HCT116 (cell line): ENCODE data around the gene PATL1. TPM values are rescaled to one million over a fixed set of nuclear protein-coding genes. Genes with fewer than 3 reads are reported as not detected.

ENCODE experiments used
- ATAC-seq: fragments of 200-7000 bp; cut with Tn5 transposase; 2 replicates; pipeline ENCODE4 v1.9.1; 2020; ENCODE audit warnings: mild to moderate bottlenecking, moderate library complexity
- BruUV-seq: library from RNA; stranded (reverse); fragments of 400-500 nt; replicated peaks from 2 replicates; lab custom pipeline; 2021; lab: Mats Ljungman, UMichigan
- CTCF ChIA-PET: fragments of 300-600 bp; sonication (Branson Sonifier 250); formaldehyde crosslinking; loops from one replicate; lab custom pipeline; 2021; ENCODE audit warnings: antibody characterized with exemption; lab: Charles Lee
- POLR2A ChIA-PET: fragments of 300-600, 350-600 bp; sonication (Branson Sonifier 250); formaldehyde crosslinking; loops from one replicate; lab custom pipeline; 2021; ENCODE audit warnings: antibody characterized with exemption; lab: Charles Lee
- RAD21 ChIA-PET, 2 experiments: fragments of 300-600 bp; sonication (Branson Sonifier 250); formaldehyde crosslinking; loops; one replicate each; lab custom pipeline; 2023; ENCODE audit warnings: low total read pairs in 2 of 2; ENCODE audit not compliant: uncharacterized antibody in 2 of 2, unreplicated experiment in 2 of 2, low non-redundant PET in 1 of 2; lab: Charles Lee
- DNase-seq: peaks from one replicate; pipeline ENCODE4 v3.0.0-alpha.2; 2010; ENCODE audit warnings: low read depth, low spot score
- H2AFZ ChIP-seq: fragments of 200-600 bp; shearing (Covaris generic), sonication (generic); 2 replicates; pipeline ENCODE4 v1.6.1; 2017; ENCODE audit warnings: low read depth, mixed run types, mixed read lengths, antibody characterized with exemption, low read length; ENCODE audit not compliant: poor library complexity, severe bottlenecking
- H3K27ac ChIP-seq: 2 replicates; pipeline ENCODE4 v1.5.1; 2012; ENCODE audit warnings: low read depth, low read length
- H3K27me3 ChIP-seq: fragments of 200-600 bp; sonication (generic); 2 replicates; pipeline ENCODE4 v1.6.1; 2016; ENCODE audit warnings: mixed run types, low read length, mixed read lengths; ENCODE audit not compliant: insufficient read depth
- H3K36me3 ChIP-seq, 2 experiments: fragments of 200-500 bp in 1 of 2; fragments of 200-600 bp in 1 of 2; sonication (Bioruptor generic) in 1 of 2; sonication (generic) in 1 of 2; 2 replicates each; pipeline versions ENCODE4 v1.5.1 to v1.6.1; 2014 to 2016; ENCODE audit warnings: low read length in 2 of 2, inconsistent platforms in 1 of 2, mixed read lengths in 1 of 2, mixed run types in 1 of 2; ENCODE audit not compliant: insufficient read depth in 2 of 2, control insufficient read depth in 1 of 2
- H3K4me1 ChIP-seq, 2 experiments: fragments of 200-600 bp in 1 of 2; sonication (generic) in 1 of 2; 2 replicates each; pipeline versions ENCODE4 v1.5.1 to v1.6.1; 2012 to 2017; ENCODE audit warnings: low read length in 2 of 2, inconsistent platforms in 1 of 2, mild to moderate bottlenecking in 1 of 2, mixed read lengths in 1 of 2, mixed run types in 1 of 2, moderate library complexity in 1 of 2; ENCODE audit not compliant: insufficient read depth in 2 of 2, control insufficient read depth in 1 of 2
- H3K4me2 ChIP-seq: fragments of 200-600 bp; sonication (generic); 2 replicates; pipeline ENCODE4 v1.6.1; 2017; ENCODE audit warnings: mixed run types, low read length, mixed read lengths
- H3K4me3 ChIP-seq, 2 experiments: fragments of 200-600 bp in 1 of 2; sonication (generic) in 1 of 2; replicated peaks in 1 of 2; 2 replicates each; pipeline ENCODE4 v1.5.1; 2011 to 2016; ENCODE audit warnings: low read length in 2 of 2, control low read depth in 1 of 2, low read depth in 1 of 2, mild to moderate bottlenecking in 1 of 2, mixed read lengths in 1 of 2, mixed run types in 1 of 2
- H3K79me2 ChIP-seq: fragments of 200-600 bp; sonication (generic); 2 replicates; pipeline ENCODE4 v1.6.1; 2017; ENCODE audit warnings: mild to moderate bottlenecking, mixed run types, low read length, moderate library complexity, mixed read lengths; ENCODE audit not compliant: insufficient read depth
- H3K9ac ChIP-seq: fragments of 200-600 bp; sonication (generic); 2 replicates; pipeline ENCODE4 v1.6.1; 2016; ENCODE audit warnings: low read length, mixed read lengths
- H3K9me2 ChIP-seq: fragments of 200-600 bp; sonication (generic), shearing (Covaris generic); 2 replicates; pipeline ENCODE4 v1.6.1; 2017; ENCODE audit warnings: mixed run types, mild to moderate bottlenecking, moderate library complexity; ENCODE audit not compliant: insufficient read depth
- H3K9me3 ChIP-seq, 2 experiments: fragments of 200-500 bp in 1 of 2; fragments of 200-600 bp in 1 of 2; sonication (Bioruptor generic) in 1 of 2; sonication (generic) in 1 of 2; 2 replicates each; pipeline ENCODE4 v1.6.1; 2014 to 2017; ENCODE audit warnings: low read length in 2 of 2, mixed read lengths in 2 of 2, inconsistent platforms in 1 of 2, low read depth in 1 of 2, mild to moderate bottlenecking in 1 of 2, mixed run types in 1 of 2, moderate library complexity in 1 of 2; ENCODE audit not compliant: control insufficient read depth in 1 of 2, insufficient read depth in 1 of 2
- H4K20me1 ChIP-seq: fragments of 200-600 bp; sonication (generic), shearing (Covaris generic); 2 replicates; pipeline ENCODE4 v1.6.1; 2017; ENCODE audit warnings: mixed run types, mild to moderate bottlenecking, moderate library complexity; ENCODE audit not compliant: insufficient read depth
- ATF3 ChIP-seq: IDR thresholded peaks from 2 replicates; pipeline ENCODE4 v1.6.1; 2012
- CTCF ChIP-seq, 3 experiments: fragments of 200-600 bp in 1 of 3; sonication (generic) in 1 of 3; IDR thresholded peaks in 2 of 3; conservative IDR thresholded peaks in 1 of 3; 2 replicates each; pipeline ENCODE4 v1.5.1; 2012 to 2017; ENCODE audit warnings: low read depth in 2 of 3, low read length in 2 of 3, antibody characterized with exemption in 1 of 3, borderline replicate concordance in 1 of 3, control low read depth in 1 of 3, mild to moderate bottlenecking in 1 of 3, mixed read lengths in 1 of 3, mixed run types in 1 of 3, moderate library complexity in 1 of 3; ENCODE audit not compliant: insufficient read depth in 1 of 3
- EGR1 ChIP-seq: IDR thresholded peaks from 2 replicates; pipeline ENCODE4 v1.6.1; 2012; ENCODE audit warnings: low read depth
- ELF1 ChIP-seq: IDR thresholded peaks from 2 replicates; pipeline ENCODE4 v1.6.1; 2012; ENCODE audit warnings: low read depth, borderline replicate concordance
- EZH2phosphoT487 ChIP-seq: fragments of 200-600 bp; IDR thresholded peaks from 2 replicates; pipeline ENCODE4 v1.6.1; 2018; ENCODE audit warnings: antibody characterized with exemption, borderline replicate concordance
- FOSL1 ChIP-seq: IDR thresholded peaks from 2 replicates; pipeline ENCODE4 v1.6.1; 2012; ENCODE audit warnings: low read depth
- MAX ChIP-seq: IDR thresholded peaks from 2 replicates; pipeline ENCODE4 v1.6.1; 2012
- POLR2A ChIP-seq: IDR thresholded peaks from 2 replicates; pipeline ENCODE4 v1.7.0; 2011; ENCODE audit warnings: borderline replicate concordance; ENCODE audit not compliant: insufficient read depth, insufficient read length; ENCODE audit errors: extremely low read depth
- RAD21 ChIP-seq: IDR thresholded peaks from 2 replicates; pipeline ENCODE4 v1.6.1; 2012; ENCODE audit warnings: low read depth, mild to moderate bottlenecking
- SIN3A ChIP-seq: IDR thresholded peaks from 2 replicates; pipeline ENCODE4 v1.6.1; 2012; ENCODE audit warnings: low read depth
- SRF ChIP-seq: IDR thresholded peaks from 2 replicates; pipeline ENCODE4 v1.6.1; 2012; ENCODE audit warnings: low read depth
- TCF7L2 ChIP-seq: IDR thresholded peaks from 2 replicates; pipeline ENCODE4 v1.7.0; 2011; ENCODE audit warnings: borderline replicate concordance, inconsistent platforms; ENCODE audit not compliant: insufficient read depth, insufficient read length; ENCODE audit errors: extremely low read depth
- YY1 ChIP-seq: IDR thresholded peaks from 2 replicates; pipeline ENCODE4 v1.6.1; 2011; ENCODE audit warnings: low read length, low read depth, moderate library complexity, mild to moderate bottlenecking; ENCODE audit not compliant: insufficient replicate concordance; ENCODE audit errors: extremely low read depth
- ZBTB33 ChIP-seq: IDR thresholded peaks from 2 replicates; pipeline ENCODE4 v1.6.1; 2011; ENCODE audit warnings: mild to moderate bottlenecking, low read length, moderate library complexity; ENCODE audit not compliant: insufficient replicate concordance; ENCODE audit errors: extremely low read depth
- ZFX ChIP-seq: fragments of 450-650 bp; IDR thresholded peaks from 2 replicates; pipeline ENCODE4 v1.6.1; 2017
- ZNF274 ChIP-seq: fragments of 200-500 bp; sonication (Bioruptor generic); IDR thresholded peaks from 2 replicates; pipeline ENCODE4 v1.6.1; 2014; ENCODE audit warnings: mild to moderate bottlenecking, low read depth, low read length, inconsistent platforms
- intact Hi-C: fragments of 100-400 bp; cut with micrococcal nuclease; formaldehyde crosslinking; loops from 2 replicates; pipeline ENCODE4 v1.10.0; 2022
- total RNA-seq: library from RNA; stranded (reverse); gene quantifications from one replicate; pipeline ENCODE4 v1.2.1, GENCODE V29; 2021; ENCODE audit not compliant: unreplicated experiment

PATL1 gene
- total RNA-seq, 1 experiment from 2014 or later = 37.6 TPM

- H2AFZ ChIP-seq = no peak overlapping the region
- H3K9me3 ChIP-seq = no peaks in the 10 kb centered on the region
- H3K4me2 ChIP-seq = no peak overlapping the region
- peaks cover 27 to 71% of the 10 kb centered on the region in 2 experiments for H3K36me3 ChIP-seq
- no peak overlapping the region for H3K9ac ChIP-seq
- RAD21 ChIA-PET = interaction anchor here in 1 of 2 experiments (0.6 kb wide), 1 partner anchor 123 kb away, joined by 3 read pairs; no protein-coding TSS in a partner anchor
- ATAC-seq = no peak
- H3K4me3 ChIP-seq = no peak overlapping the region
- H3K9me2 ChIP-seq = no peaks in the 10 kb centered on the region
- CTCF ChIA-PET = no interaction called here
- no peak for DNase-seq
- H3K27ac ChIP-seq = no peak overlapping the region
- H3K79me2 ChIP-seq = peaks cover 54% of the 10 kb centered on the region
- TF ChIP-seq FOSL1 (no peak), MAX (no peak), ZFX (no peak), ZNF274 (no peak), SRF (no peak), TCF7L2 (no peak), EGR1 (no peak), YY1 (no peak), ELF1 (no peak), ZBTB33 (no peak), CTCF (IDR thresholded peaks at IDR 0.05 in 2 of 3, conservative IDR thresholded peaks at IDR 0.05 in 1 of 3; ENCODE audit: borderline replicate concordance in 1 of 3, insufficient read depth in 1 of 3, low read depth in 2 of 3, low read length in 2 of 3) (no peak), SIN3A (no peak), RAD21 (no peak), EZH2phosphoT487 (no peak), POLR2A (no peak), ATF3 (no peak)
- no TSS peak for BruUV-seq
- H3K4me1 ChIP-seq = no peaks in the 10 kb centered on the region
- no peaks in the 10 kb centered on the region for H3K27me3 ChIP-seq
- POLR2A ChIA-PET = no interaction called here
- no peaks in the 10 kb centered on the region; the same call in 1 of the 2 replicates for H4K20me1 ChIP-seq
- intact Hi-C loops = no loop called here
Measured at GRCh38 chr11:59659981-59660380, 8.9 kb downstream of the PATL1 start.
